GM19035 (cell line): ENCODE data around the gene LMO1.

Experiments
- ATAC-seq: cut with Tn5 transposase; IDR thresholded peaks from one replicate; pipeline ENCODE4 v1.9.1; 2021; ENCODE audit not compliant: unreplicated experiment

Gene LMO1

DNA sequence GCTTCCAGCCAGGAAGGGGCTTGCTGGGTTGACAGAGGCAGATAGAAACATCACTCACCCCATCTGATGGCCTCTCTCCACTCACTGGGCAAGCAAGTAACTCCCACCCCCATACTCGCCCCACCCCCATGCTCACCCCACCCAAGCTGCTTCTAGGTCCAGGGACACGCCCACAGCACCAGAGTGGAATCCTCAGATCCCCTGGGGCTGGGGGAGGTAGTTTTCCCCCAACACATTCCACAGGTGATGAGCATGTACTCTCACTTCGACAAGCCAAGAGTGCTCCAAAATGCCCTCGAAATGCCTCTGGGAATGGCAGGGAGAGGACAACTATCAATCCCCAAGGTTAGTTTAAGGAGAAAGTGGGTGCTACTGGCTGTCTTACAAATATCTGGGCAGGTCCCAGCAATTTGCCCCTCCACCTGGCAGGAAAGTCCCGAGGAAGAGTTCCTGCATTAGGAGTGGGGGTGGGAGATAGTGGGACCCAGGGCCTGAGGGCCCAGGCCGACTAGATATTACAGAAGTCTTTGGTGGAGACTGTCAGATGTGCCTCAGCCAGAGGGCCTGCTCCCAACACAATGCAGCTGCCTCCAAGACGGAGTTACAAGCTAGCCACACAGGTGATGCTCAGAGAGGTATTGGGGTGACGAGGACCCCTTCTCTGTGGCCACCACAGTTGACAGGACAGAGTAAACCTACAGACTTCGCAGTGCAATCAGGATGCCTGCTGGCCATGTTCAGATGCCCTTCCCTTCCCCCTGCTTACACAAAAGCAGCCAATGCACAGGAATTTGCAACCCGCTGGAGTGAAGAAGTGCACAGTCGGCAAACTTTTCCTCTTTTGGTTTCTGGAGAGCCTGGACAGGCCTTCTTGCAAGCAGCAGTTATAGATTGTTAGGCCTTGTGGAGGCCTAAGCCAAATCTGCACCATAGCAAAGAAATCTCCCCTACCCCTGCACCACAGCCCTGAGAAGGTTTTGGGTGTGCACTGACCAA is 2.9 kb upstream of the LMO1 start:
- no peak for ATAC-seq

DNA sequence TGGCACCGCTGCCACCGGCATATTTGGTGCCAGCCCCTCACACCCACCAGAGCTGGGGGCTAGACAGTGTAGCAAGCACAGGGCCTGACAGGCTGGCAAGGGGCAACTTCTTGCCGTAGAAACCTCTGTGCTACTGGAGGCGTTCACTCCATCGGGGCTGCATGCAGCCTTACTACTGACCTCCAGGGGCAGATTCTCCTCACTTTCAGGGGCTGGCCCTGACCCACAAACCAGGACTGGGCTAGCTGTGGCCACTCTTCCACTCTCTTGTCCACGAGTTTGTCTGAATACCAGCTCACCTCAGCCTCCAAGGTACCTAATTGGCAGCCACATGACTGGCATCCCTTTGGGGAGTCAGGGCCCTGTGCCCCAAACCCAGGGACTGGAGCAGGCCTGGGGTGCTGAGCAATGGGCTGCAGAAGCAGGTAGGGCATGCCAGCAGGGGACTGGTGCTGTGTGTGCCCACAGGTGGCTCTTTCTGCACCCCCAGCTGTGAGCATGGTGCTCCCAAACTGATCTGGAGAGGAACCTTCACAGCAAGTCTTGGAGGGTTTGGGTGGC is 2.1 kb upstream of the LMO1 start:
- ATAC-seq, result no peak

DNA sequence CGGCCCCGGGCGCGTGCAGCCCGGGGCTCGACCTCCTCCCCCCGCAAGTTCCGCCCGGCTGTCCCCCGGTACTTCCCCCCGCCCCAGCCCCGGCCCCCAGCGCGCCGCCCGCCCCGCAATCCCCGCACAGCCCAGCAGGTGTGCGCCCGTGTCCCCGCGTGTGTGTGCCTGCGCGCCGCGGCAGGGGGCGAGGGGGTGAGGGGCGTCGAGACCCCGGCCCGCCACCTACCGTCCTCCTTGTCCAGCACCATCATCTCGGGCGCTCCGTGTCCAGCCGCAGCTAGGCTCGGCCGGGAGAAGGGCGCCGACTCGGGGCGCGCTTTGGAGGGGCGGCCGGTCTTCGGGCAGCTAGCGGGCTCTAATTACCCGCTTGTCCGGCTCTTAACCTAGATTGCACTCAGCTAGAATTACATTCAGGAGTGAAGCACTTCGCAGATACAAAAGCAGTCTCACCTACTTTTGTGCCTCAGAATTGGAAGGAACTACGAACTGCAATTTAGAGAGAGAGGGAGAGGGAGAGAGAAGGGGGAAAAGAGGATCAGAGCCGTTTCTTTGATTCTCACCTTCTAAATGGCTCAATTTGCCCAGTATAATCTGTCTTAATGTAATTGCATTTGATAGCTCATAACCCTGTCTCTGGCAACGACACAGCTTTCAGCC is 439 bp downstream of the LMO1 start:
- ATAC-seq, result no peak

DNA sequence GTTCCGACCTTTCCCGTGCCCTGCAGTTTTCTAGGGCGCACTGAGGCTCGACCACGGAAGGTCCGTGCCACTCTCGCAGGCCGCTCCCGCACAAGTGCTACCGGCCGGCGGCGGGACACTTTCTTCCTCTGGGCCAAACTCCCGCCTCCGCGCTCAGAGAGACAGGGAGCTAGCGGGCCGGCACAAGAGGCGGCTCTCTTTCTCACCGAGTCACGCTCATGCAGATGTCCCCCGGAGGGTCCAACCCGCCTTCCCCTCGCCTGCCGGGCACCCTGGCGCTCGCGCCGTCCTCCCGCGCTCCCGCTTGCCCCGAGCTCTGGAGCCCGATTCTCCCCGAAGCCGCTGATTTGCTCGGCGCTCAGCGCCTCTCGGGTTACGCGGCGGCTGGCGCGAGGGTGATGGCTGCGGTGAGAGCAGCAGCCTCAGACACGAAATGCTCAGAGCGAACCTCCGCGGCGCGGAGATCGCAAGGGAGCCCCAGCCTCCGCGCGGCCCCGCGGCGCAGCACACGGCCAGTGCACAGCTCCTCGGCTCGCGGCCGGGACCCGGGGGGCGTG is 1.0 kb downstream of the LMO1 start:
- ATAC-seq, result no peak

DNA sequence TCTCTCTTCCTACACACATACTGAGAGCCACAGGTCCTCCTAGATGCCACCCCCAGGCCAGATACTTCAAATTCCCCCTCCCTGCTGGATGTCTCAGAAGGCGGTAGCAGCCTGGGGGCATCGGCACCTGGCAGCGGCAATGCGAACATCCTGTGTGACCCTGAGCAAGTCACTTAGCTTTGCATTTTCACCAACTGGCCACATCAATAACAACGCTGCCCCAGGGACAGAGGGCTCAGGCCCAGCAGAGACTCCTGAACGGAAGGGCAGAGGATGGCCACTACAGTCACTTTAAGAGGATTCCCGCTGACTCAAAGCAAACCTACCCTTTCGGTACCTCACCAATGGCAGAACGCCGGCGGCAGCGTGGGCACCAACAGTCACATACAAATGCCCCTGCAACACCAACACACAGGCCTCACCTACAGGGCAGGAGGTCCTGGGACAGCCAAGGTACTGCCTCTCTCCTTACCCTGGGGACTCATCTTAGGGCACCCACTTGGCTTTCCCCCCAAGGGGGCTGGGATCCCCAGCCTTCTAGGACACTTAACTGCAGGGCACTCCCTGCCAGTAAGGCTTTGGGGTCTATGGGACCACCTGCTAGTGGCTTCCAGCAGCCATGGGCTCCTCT is 1.6 kb downstream of the LMO1 start:
- no peak for ATAC-seq

DNA sequence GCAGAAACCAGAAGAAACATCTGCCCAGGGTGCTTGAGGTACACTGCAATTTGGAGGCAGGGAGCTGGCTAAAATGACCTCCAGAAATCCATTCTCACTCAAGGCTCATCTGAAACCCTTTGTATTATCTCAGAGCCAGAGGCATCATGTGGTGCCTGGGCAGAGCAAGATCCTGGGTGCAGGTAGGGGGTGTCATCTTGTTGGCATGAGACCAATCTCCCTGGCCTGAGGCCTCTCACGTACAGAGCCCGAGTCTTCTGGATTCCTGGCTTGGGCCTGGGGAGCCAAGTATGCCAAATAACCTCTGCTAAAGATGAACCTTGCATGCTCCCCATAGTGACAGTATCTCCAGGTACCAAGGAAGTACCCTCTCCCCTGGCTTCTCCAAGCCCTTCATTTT is 2.4 kb downstream of the LMO1 start:
- no peak for ATAC-seq

DNA sequence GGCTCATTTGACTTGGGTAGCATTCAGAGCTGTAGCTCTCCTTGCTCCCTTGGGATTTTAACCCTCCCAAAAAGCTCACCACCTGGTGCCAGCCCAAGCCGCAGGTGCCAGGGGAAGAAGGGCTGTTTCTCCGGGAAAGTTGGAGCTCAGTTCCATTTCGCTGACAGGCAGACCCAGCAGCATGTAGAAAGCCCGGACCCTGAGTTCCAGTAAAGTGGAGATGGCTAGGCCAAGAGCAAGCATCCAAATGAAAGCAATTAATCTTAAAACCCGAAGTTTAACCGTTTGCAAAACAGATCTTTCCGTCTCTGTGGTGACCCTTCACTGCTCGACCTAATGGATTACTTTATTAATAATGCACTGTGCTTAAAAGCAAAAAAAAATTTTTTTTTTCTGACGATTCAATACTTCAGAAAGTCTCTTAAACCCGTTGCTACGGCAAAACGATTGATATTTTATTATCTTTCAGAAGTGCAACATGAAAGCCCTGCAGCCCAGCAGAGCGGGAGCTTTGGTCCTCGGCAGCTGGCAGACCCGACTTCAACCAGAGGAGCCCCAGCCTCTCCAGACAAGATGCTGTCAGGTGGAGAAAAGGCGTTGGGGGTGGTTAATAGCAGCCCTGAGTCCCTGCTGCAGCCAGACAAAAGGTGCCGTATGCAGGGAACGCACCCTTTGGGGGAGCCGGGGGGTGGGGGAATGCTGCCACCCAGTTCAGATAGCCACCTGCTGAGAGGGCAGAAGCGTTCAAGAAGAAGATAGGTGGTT is 3.3 kb downstream of the LMO1 start:
- no peak for ATAC-seq

DNA sequence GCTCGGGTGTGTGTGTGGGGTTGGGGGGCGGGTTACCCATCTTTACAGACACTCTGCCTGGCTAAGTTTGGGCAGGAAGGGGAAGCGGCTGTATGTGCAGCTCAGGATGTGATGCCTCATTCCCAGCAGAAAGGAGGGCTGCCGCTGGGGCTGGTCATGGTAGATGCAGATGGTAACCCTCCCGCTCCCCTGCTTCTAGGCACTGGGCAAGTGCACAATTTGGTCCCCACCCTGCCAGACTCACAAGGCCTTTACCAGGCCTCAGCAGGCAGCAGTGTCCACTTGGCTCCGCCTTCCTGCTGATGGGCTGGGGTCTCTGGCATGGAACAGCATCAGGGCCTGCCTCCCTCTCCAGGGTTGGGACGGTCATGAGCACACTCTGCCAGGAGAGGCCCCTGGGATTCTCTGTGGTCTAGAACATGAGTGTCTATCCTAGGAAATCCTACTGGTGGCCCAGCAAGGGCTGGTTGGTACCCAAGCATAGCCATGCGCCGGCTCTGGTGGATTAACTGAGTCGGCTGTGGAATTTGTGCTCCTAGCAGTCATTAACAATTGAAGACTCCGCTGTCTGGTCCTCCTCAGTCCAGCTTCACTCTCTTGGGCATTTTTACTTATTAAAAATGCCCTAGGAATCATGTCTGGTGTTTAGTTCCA is 4.2 kb downstream of the LMO1 start:
- no peak for ATAC-seq

DNA sequence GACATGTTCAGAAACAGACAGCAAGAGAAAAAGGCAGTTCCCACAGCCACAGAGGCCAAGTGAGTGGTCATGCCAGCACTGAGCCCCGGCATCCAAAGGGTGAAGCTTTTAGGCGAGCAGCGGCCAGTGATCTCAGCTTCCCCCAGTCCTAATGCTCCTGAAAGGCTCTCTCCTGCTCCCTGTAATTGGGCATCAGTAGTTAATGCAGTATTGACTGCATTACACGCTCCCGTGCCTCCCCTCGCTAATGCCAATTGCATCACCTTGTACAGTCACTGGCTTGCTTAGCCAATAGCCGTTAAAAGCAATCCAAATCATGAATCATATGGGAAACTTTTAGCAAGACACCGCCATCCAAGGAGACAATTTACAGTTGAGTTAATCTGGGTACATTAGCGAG is 4.9 kb downstream of the LMO1 start:
- no peak for ATAC-seq

DNA sequence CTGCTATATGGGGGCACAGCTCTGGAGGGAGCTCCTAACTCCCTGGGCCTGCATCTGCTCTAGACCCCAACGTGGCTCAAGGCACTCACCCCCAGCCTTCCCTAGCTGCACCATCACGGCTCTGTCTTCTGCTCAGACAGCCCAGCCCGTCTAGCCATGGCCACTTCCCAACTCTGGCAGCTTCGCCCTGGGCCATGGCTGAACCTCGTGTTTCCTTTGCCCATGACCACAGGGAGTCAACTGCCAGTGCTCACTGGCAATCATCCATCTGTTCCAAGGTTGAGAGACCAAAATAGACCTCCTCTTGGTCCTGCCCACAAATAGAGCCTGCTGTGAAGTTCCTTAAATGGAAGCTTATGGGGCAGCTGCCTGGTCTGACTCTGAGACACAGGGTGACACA is 5.4 kb downstream of the LMO1 start:
- ATAC-seq, result no peak

DNA sequence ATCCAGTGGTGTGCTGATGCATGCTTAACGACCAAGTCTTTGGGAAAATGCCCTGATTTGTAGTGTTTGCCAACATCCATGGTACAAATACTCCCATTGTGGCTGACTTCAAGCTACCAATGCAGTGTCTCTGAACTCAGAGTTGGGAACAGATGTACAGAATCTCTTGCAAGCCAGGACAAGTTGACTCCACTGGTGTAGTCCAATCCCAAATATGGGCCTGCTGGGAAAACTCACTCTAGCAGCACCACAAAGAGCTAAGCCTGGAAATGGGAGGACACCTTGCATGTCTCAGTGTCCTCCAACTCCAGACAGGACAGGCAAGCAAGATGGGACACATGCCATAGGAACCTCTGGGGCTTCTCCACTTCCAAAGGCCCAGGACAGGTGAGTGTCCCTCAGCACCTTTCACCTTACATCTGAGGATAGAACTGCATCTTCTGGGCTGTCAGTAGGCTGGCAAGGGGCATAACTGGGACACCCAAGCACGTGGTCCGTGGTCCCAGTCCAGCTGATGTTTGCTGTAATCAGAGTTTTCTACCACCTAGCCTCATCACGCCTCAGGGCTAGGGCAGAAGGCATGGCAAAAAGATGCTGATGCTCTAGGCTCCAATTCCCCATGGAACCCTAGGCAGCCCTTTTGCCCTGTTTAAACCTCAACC is 6.5 kb downstream of the LMO1 start:
- no peak for ATAC-seq

DNA sequence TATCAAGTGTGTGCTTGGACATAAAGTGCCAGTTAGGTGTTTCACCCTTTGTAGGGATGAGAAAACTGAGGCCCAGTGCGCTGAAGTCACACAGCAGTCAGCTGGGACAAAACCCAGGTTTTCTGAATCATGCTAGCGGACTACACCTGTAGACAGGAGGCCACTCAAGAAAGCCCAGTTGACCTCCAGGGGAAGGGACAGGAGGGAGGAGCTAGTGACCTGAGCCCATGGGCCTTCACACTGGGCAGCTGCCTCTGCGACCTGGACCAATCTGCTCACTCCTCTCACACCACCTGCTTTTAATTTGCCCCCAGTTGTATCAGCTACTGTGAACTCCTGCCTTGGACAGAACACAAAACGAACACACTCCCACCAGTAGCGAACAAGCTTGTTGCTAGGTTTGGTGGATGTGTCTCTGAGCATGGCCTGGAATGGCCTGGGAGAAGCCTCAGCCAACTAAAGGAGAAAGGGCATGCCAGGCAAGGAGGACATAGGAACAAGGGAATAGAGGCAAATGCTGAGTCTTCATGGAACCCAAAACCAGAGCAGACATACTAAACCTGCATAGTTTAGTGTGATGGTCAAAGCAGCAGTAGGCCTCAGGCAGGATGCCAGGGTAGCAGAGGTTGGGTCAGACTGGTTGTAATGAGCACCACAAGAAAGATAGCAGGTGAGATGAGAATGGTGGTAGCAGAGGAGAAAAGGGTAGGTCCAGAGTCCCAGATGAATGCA is 7.2 kb downstream of the LMO1 start:
- no peak for ATAC-seq

DNA sequence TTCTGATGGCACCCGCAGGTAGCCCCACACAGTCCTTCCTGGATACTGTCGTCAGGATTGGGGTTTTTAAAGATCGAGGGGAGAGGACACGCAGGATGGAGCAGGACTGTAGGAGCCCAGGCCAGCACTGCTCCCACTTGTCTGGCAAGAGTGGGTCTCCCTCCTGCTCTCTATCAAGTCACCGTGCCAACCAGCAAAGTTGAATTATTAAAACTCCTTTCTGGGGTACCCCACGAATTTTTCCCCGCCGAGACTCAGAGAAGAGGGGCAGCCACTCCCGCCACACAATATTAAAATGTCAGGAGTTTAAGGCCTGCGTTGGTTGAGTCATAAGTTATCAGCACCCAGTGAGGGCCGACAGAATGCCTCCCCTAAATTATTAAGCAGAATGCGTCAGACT is 10.1 kb downstream of the LMO1 start:
- ATAC-seq, result no peak

DNA sequence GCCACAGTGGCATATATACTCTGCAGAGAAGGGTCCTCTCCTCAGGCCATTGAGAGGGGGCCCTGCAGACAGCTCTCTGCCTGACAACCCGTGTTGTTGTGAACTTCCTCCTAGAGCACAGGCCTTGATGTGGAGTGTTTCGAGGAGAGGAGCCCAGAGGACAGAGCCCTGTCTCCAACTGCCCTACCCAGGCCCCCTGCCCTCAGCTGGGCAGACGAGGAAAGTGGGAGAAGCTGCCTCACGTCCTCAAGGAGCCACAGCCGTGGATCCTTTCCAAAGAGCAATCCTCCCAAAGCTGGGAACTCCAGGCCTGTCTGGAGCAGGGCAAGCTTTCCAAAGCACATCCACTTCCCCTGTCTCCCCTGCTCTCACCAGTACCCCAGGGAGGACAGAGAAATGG is 10.7 kb downstream of the LMO1 start:
- ATAC-seq, result no peak

DNA sequence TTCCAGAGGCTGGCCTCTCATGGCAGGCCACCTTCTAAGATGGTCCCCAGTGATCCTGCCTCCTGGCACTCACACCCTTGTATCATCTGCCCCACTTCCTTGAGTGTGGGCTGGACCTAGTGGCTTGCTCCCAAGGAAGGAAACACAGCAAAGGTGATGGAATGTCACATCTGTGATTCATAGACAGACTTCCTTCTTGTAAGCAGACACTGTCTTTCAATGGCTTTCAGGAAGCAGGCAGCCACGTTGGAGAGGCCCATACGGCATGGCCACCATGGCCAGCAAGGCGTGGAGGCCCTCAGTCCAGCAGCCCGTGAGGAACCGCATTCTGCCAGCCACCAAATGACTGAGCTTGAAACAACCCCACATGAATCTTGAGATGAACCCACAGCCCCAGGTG is 11.3 kb downstream of the LMO1 start:
- ATAC-seq, result no peak

DNA sequence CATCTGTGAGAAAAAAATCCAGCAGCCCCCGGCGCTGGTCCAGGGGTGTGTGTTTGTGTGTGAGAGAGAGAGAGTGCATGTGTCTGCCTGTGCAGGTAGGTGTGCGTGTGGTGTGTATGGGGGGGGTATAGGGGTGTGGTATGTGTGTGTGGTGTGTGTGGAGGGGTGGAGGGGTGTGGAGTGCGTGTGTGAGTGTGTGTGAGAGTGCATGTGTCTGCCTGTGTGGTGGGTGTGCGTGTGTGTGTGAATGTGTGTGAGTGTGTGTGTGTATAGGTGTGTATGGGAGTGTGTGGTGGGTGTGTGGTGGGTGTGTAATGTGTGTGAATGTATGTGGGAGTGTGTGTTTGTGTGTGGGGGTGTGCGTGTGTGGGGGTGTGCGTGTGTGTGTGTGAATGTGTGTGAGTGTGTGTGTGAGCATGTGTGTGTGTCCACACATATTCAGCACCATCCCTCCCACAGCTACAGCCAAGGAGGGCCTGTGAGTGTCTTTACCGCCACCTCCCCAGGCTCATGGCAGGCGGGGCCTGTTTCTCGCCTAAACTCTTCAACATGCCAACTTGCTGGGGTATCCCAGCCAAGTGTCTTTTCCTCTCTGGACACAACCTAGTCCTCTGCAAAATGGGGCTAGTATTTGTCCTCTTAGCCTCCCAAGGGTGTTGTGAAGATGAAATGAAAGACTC is 11.9 kb downstream of the LMO1 start:
- ATAC-seq, result no peak

DNA sequence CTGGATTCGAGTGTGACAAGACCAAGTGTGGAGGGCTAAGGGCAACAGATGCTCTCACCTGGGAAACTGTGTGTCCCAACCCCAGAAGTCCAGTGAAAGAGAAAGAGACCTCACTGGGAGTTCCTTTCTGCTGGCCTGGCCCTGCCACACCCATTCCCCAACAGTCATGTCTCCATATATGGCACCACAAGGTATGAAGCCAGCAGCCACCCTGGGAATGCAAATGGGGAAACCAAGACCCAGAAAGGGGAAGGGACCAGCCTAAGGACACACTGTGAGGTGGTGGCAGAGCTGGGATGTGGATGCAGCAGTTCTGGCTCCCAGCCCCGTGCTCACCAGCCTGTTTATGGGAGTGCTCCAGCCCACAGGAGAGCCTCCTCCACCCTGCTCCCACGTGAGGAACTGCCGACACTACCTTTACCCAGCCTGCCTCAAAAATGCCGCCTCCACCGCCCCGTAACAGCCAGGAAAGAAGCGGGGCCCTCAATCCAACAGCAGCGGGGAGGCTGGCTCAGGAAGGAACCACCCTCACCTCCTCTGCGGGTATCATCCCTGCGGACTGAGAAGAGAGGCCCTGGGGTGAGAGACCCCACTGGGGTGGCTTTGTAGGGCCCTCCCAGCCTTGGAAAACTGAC is 12.6 kb downstream of the LMO1 start:
- ATAC-seq, result no peak

DNA sequence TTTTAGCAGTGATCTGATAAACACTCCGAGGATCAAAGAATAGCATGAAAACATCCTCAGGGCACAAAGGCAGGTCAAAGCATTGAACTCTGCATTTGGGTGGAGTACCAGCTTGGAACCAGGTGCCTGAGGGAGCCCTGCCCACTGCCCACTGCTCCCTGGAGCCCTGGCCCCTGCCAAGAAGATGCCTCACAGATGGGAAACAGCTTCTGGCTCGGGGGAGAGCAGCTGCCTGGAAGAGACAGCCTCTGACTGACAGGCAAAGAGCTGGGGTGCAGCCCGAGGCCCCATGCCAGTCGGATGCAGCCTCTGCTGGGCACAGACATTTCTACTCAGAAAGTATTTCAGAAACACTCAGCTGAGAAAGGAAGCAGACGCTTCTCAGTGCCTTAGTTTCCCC is 13.2 kb downstream of the LMO1 start:
- no peak for ATAC-seq
